Epidermal melanocyte (primary cell): ENCODE results near the gene CENPQ.

Experiments used
- DNase-seq: peaks from one replicate; pipeline ENCODE4 v3.0.0; 2011; ENCODE audit warnings: low spot score; ENCODE audit not compliant: insufficient read length

The CENPQ gene

DNA sequence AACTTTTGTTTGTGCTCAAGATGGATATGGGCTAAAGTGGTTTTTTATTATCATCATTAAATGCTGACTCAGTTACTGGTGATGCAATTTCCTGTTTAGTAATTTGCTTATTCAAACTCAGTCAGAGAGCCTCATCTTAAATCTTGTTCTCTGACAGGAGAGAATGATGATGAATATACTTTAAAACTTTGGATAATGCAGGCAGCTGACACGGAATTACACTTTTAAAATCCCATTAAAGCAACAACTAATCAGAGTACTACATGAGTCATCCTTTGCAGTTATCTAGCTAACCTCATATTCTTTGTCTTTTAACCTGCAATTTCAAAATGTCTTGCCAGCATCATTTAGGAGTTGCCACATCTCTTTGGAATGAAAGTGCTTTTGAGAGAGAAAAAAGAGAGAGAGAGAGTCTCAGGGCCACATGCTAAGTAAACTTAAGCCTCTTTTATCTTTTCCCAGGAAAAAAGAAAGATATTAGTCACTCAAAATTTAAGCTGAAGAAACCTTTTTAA lies 78.1 kb downstream of the CENPQ start:
- DNase-seq = no peak

DNA sequence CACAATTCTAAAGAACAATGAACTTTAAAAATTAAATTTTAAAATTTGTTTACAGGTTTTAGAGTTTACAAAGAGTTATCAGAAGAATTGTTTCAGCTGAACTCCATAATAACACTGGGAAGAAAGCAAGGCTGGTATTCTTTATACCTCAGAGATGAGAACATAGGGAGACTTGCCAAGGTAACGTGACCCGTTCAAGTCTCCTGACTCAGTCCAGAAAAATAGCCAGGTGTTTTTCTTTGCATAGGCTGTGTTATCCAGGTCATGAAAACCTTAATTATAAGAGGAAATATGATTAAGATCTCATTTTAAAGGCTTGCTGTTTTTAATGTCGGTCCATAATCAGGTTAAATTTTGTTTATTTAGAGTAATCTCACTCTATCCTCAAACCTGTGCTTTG lies 78.8 kb downstream of the CENPQ start:
- no peak for DNase-seq
